Lung microvascular endothelial cell (primary cell): ENCODE results near the gene SLC39A13. TPM values are rescaled to one million over a fixed set of nuclear protein-coding genes. Genes with fewer than 3 reads are reported as not detected.

Experiments used
- DNase-seq, 2 donors: peaks; one replicate each; pipeline versions ENCODE4 v3.0.0 to v3.0.0-alpha.2; 2010; ENCODE audit warnings: low read depth in 2 of 2
- total RNA-seq: library from RNA; depleted of rRNA; stranded (reverse); fragments of >200 nt; gene quantifications from 2 replicates; pipeline ENCODE4 v1.2.1, GENCODE V29; 2014

SLC39A13 gene
- total RNA-seq, 1 donor from 2014 or later: 51.0 TPM

DNA sequence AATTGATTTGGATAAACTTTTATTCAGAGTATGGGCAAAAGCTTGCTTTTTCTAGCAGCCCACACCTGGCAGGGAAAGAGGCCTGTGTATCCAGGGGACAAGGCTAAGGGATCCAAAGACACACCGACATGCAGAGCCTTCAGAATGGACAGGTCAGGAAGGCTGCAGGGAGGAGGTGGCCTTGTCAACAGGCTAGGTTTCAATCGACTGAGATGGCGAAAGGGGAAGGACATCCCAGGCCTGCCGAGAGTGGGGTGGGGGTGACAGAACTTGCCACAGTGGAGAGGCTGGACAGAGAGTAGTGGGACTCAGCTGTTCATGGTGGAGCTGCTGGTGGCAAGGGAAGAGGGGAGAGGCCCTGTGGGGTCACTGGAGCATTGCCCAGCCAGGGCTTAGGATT is 5.3 kb upstream of the SLC39A13 start:
- no peak for DNase-seq

DNA sequence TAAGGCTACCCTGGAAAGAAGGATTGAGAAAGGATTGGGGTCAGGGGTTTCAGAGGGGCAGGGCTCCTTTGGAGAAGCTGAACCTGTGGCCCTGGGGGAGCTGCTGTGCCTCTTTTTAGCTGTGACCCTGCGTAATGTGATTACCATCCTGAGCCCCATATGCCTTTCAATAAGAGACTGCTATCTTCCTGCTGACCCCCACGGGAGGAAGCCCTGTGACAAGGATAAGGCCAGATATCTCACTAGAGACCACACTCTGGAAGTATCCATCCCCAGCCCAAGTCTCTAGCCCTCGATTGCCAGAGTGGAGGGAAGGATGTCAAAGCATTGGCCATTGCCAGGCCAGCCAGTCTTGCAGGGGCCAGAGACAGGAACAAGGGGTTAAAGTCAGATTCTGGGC is 4.8 kb upstream of the SLC39A13 start:
- DNase-seq: no peak

DNA sequence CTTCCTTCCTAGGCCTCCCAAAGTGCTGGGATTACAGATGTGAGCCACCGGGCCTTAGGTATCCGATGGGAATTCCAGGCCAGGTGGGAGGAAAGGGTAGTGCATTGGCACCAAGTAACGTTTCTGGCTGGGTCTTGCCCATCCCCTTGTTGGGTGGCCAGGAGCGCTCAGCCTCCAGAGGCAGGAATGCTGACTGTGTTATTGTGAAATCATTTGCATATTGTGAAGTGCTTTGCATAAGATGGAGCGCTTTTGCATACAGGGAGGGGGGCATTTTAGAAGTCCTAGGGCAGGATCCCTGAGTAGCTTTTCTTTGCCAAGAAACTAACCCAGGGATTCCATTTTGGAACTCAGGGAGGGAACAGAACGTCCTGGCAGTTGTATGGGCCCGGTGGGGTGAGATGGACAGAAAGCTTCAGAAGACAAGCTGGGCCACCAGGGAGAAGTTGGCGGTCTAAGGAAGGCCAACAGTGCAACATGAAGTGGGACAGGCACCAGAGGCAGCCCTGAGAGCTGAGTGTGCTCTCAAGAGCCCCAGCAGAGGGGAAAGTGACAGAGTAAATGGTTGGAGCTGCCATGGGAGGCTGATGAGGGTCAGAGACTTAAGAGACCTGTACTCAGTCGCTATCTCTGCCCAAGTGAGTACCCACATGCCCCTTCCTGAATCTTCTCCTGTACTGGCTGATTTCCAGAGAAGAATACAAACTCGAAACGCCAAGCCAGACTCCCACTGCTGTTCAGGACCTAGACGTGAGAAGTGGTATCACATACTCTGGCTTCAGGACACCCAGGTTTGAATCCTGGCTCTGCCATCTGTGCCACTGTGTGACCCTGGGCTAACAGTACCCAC is 1.3 kb upstream of the SLC39A13 start:
- DNase-seq: no peak

DNA sequence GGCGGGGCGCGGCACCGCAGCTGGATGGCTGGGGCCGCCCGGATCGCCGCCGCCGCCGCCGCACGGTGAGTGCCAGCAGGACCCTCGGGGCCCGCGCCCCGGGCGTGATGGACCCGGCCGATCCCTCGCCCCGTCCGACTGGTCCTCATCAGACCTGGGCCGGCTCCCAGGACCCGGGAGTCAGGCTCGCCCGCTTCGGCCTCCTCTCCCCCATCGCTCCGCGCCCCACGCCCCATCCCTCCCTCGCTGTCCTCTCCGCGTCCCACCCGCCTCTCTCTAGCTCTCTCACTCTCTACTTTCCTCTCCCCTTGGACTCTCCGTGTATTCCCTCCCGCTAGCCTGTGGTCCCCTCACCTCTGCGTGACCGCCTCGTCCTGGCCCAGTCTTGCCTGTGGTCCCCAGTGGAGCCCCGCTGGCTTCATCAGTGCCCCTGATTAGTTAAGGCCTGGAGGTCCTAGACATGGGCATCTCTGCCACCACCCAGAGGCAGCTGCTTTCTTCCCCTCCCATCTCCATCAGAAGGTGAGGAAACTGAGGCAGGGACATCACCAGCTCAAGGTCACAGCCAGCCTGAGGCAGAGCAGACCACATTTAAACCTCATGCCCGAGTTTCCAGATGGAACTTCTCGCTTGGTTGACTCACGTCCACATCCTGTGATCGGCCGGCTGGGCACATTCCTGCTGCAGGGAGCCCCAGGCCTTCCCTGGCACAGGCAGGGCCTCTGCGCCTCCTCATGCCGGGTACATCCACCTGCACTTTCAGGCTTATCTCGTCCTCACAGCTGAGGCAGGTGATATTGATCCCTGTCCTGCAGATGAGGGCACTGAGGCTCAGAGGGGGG is 429 bp downstream of the SLC39A13 start:
- DNase-seq: peak; percentile 90

DNA sequence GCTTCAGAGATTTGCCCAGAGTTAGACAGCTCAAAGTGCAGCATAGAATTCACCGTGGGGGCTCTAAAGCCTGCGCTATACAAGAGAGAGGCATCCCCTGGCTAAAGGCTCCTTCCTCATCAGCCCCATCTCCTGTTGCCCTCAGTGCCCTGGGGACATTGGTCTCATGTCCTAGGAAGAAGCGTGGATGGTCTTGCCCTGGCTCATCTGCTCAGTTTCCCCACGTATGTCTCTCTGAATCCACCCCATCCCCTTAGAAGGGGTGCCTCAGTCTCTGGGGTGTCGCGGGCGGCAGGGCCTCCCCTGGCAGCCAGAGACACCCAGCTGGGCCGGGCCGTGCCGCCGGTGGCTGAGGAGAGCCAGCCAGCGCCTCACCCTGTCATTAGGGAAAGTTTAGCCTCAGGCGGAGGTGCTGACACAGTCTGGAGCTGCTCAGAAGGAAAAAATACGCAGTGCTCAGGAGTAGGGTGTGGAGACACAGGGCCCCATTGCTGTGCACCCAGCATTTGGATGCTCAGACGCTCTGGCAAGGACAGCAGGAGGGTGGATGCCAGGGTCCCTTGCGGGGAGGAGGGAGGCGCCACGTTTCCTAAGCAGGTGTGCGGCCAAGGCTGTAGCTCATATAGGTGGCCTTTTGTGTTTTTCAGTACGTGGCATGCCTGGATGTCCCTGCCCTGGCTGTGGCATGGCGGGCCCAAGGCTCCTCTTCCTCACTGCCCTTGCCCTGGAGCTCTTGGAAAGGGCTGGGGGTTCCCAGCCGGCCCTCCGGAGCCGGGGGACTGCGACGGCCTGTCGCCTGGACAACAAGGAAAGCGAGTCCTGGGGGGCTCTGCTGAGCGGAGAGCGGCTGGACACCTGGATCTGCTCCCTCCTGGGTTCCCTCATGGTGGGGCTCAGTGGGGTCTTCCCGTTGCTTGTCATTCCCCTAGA is 1.3 kb downstream of the SLC39A13 start:
- no peak for DNase-seq

DNA sequence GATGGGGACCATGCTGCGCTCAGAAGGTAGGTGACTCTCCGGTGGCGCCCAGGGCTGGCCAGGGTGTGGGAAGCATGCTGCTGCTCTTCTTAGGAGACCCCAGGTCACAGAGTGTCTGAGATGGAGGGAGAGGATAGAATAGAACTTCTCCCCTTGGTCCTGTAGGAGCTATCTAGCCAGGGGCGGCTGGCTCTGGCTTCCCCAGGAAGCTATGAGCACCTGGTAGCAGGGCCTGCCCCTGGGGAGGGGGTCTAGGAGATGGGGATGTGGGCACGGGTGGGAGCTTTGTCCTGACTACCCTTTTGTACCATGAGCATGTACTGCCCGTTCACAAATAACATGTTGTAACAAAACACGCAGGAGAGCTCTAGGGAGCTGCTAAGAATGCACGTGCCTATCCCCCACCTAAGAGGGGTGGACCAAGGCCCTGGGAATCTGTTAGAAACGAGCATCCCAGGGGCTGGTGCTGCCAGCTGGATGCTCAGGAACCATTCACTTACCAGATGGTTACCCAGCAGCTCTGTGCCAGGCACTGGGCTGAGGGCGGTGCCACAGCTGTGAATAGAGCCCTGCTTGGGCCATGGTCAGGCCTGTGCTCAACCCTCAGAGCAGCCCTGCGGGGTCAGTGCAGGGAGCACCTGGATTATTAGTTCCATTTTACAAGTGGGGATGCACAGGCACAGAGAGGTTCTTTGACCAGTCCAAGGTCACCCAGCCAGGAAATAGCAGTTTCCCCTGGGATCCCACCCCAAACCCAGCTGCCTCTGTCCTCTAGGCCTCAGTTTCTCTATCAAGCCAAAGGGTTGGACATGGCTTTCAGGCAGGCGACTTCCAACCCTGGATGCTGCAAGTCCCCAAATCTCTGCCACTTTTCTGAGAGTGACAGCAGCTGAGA is 2.2 kb downstream of the SLC39A13 start:
- no peak for DNase-seq

DNA sequence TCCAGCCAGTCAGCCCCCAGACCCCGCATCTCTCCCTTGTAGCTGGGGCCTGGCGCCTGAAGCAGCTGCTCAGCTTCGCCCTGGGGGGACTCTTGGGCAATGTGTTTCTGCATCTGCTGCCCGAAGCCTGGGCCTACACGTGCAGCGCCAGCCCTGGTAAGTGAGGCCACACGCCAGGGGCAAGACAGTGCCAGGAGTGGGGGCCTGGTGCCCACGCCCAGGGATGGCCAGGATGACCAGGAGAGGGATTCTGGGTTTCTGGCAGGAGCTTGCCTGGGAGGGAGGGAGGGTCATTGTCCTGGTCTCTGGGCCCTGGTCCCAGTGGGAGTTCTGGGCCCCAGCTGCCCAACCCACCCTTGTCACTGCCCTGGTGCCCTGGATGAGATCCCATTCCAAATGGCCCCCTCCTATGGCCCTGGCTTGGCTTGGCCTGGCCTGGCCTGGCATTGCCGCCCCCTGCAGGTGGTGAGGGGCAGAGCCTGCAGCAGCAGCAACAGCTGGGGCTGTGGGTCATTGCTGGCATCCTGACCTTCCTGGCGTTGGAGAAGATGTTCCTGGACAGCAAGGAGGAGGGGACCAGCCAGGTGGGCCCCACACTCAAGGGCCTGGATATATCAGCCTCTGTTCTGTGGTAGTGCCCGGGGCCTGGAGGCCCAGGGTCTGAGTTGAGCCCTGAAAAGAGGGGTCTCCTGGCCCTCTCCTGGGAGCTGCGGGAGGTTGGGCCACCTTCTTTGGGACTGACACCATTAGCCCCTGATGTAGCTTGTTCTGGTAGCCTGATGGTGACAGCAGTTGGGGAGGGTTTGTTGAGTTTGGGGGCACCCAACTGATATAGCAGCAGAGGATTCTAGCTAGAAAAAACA is 3.7 kb downstream of the SLC39A13 start:
- DNase-seq: peak; percentile 56 to 67

DNA sequence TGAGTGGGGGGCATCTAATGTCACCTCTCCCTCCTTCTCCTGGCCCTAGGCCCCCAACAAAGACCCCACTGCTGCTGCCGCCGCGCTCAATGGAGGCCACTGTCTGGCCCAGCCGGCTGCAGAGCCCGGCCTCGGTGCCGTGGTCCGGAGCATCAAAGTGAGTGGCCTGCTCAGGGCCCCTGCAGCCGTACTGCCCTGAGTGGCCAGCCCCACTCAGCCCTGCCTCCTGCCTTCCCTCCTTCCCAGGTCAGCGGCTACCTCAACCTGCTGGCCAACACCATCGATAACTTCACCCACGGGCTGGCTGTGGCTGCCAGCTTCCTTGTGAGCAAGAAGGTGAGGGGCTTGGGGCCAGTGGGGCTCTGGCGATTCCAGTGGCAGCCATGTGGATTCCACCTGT is 5.0 kb downstream of the SLC39A13 start:
- DNase-seq: no peak

DNA sequence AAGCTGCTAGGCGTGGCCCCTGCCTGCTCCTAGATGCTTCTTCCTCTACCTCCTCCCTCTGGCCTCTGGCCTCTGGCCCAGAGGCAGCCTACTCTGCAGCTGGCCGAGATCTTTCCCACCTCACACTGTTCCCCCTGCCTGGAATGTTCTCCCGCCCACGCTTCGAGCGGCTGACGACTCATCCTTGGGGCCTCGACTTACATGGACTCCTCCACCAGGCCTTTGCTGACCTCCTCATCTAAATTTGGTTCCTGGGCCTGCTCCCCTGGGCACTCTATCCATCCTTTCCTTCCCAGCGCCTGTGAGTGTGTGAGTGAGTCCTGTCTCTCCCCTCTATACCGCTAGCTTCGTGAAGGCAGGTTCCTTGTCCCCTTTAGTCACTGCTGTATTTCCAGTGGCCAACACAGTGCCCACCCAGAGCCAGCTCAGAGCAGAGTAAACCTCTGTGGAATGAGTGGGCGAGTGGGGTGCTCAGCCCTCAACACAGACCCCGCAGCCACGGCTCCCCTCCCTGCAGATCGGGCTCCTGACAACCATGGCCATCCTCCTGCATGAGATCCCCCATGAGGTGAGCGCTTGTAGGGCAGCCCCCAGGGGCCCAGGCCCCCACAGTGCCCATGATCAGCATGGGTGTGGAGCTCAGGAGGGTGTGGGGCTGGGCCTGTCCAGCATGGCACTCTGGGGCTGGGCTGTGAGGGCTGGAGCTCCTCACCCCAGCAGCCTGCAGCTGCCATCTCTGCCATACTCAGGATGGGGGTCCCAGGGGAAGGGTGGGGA is 5.7 kb downstream of the SLC39A13 start:
- DNase-seq: no peak

DNA sequence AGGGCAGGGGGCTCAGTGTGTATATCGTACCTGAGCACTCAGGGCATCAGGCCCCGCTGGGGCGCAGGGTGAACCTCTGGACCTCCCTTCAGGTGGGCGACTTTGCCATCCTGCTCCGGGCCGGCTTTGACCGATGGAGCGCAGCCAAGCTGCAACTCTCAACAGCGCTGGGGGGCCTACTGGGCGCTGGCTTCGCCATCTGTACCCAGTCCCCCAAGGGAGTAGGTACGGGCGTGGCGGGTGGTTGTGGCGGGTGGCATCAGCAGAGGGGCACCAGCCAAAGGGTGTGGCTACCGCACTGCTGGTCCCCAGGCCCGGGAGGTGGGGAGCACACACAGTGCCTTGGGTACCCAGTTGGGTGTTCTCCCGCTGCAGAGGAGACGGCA is 6.3 kb downstream of the SLC39A13 start:
- no peak for DNase-seq

DNA sequence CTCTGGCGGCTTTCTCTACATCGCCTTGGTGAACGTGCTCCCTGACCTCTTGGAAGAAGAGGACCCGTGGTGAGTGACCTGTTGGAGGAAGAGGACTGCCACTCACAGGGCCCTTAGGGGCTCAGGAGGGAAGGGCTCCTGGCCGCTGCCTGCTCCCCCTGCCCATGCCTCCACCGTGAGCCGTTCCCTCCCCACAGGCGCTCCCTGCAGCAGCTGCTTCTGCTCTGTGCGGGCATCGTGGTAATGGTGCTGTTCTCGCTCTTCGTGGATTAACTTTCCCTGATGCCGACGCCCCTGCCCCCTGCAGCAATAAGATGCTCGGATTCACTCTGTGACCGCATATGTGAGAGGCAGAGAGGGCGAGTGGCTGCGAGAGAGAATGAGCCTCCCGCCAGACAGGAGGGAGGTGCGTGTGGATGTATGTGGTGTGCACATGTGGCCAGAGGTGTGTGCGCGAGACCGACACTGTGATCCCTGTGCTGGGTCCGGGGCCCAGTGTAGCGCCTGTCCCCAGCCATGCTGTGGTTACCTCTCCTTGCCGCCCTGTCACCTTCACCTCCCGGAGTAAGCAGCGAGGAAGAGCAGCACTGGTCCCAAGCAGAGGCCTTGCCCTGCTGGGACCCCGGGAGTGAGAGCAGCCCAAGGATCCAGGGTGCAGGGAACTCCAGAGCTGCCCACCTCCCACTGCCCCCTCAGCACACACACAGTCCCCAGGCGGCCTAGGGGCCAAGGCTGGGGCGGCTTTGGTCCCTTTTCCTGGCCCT is 6.9 kb downstream of the SLC39A13 start:
- DNase-seq: no peak

DNA sequence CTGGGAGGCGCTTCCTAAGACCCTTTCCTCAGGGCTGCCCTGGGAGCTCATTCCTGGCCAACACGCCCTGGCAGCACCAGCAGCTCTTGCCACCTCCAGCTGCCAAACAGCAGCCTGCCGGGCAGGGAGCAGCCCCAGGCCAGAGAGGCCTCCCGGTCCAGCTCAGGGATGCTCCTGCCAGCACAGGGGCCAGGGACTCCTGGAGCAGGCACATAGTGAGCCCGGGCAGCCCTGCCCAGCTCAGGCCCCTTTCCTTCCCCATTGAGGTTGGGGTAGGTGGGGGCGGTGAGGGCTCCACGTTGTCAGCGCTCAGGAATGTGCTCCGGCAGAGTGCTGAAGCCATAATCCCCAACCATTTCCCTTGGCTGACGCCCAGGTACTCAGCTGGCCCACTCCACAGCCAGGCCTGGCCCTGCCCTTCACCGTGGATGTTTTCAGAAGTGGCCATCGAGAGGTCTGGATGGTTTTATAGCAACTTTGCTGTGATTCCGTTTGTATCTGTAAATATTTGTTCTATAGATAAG is 7.6 kb downstream of the SLC39A13 start:
- DNase-seq: peak; percentile 89 to 93

DNA sequence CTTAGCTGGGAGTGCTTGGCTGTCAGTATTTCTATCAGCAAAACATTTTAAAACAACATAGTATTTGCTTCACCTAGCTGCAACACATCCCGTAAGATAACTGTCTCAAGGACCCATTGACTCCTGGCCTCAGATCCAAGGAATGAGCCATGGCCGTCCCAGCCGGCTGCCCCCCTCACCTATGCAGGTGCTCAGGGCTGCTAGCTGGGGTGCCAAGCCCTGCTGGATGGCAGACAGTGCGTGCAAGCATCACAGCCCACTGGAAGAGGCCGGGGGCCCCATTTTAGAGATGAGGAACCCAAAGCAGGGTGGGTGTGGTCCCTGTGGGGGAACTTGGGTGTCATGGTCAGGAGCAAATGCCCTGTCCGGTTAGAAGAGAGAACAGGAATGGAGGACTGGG is 9.3 kb downstream of the SLC39A13 start:
- DNase-seq: no peak

DNA sequence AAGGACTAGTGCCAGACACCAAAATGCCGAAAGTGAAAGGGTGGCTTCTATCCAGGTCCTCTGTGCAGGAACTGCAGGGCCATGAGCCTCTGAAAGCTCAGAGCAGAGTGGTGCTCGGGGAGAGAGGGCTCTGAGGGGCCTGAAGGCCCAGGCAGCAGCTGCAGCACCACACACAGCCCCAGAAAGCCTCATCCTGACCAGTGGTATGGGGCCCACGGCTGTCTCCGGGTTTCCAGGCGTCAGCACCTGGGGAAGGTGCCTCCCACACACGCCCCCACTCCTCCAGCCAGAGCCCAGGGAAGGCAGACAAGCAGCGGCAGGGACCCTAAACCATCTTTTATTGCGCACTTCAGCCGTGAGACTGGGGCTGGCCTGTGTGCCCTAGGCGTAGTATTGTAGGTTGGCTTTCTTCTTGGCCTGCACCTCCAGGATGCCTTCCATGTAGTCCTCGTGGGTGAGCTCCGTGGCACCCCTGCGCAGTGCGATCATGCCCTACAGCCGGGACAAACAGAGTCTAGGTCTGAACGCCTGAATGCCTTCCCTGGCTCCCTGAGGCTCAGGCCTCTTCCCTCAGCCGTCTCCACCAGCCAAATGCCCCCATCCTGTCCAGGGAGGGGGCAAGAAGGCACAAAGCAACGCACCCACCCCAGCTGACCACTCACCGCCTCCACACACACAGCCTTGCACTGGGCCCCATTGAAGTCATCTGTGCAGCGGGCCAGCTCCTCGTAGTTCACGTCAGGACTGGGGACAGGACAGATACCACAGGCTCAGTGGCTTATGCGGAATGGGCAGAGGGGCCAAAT is 10.3 kb downstream of the SLC39A13 start:
- no peak for DNase-seq

DNA sequence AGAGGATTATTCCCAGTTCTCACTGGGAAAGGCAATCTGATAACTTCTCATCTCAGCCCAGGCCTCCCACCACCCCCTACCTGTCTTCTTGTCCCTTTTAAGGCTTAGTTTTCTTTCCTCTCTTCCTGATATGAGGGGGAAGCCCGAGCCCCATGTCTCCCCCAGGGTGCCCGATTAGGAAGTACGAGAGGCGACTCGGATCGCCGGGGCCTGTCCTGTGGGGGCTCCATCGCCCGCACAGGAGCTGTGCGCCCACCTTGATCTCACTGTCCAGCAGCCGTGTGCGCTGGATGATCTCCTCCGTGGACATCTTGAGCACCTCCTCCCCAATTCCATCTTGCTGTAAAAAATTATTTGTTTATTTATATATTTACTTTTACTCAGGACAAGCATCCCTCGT is 17.2 kb downstream of the SLC39A13 start:
- no peak for DNase-seq

DNA sequence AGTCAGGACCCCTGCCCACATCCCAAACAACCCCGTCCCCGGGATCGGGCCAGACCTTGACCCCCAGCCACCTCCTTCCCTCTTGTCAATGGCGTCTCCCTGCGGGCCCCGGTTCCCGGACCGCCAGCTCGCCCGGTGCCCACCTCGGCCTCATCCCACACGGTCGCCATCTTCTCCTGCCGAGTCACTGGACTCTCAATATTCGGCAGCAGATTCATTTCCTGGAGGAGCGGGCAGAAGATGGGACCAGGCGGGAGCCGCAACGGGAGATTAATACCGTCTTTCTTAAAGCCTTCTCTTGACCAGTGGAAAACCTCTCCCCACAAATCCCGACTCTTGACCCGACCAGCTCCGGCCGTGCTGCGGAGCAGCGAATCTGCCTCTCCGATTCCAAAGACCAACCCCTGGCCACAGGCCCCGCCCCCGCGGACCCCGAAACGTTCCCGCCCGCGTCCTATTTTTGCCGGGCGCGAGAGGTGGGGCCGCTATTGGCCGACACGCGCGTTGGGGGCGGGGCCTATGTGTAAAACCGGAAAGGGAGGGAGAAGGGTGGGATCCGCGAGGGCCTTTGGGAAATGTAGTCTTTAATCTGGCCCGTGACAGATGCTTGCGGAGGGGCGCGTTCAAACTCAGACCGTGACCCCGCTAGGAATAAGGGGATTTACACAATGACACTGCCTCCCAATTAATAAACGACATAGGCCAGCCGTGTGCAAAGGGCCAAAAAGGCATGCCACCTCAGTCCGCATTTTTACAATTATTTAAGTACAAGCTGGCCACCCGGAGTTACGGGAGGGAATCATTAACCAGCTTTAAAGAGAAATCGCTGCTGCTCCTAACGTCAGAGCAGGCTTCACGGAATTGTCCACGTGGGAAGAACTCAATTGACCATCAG is 17.9 kb downstream of the SLC39A13 start, which contains the start of gene PSMC3:
Gene PSMC3, minus strand, starts transcription at position 378 of the 895 bp plus-strand sequence. Its CDS starts 160 bp downstream, at position 218.
- DNase-seq: peak; percentile 97
